Spleen (tissue), 11 donors: ENCODE data around the gene KCNC3. TPM values are rescaled to one million over a fixed set of nuclear protein-coding genes. Genes with fewer than 3 reads are reported as not detected.

ENCODE experiments used
- DNase-seq: peaks from one replicate; pipeline ENCODE4 v3.0.0-alpha.2; 2020
- H3K27ac ChIP-seq, 8 donors: fragments of 200-600 bp; sonication (generic) in 7 of 8; 1 replicate in 4 of 8; 2 replicates in 4 of 8; pipeline versions ENCODE4 v1.5.0 to v1.8.0; 2016 to 2021; ENCODE audit warnings: inconsistent platforms in 4 of 8, mild to moderate bottlenecking in 4 of 8, moderate library complexity in 1 of 8
- H3K27me3 ChIP-seq, 7 donors: fragments of 200-600 bp; sonication (generic) in 6 of 7; replicated peaks in 1 of 7; 1 replicate in 4 of 7; 2 replicates in 3 of 7; pipeline versions ENCODE4 v1.5.0 to v1.8.0; 2016 to 2021; ENCODE audit warnings: inconsistent platforms in 3 of 7, mild to moderate bottlenecking in 1 of 7
- H3K36me3 ChIP-seq, 6 donors: fragments of 200-600 bp; sonication (generic) in 5 of 6; 1 replicate in 4 of 6; 2 replicates in 2 of 6; pipeline versions ENCODE4 v1.5.0 to v1.8.0; 2016 to 2021; ENCODE audit warnings: inconsistent platforms in 2 of 6
- H3K4me1 ChIP-seq, 6 donors: fragments of 200-600 bp; sonication (generic) in 5 of 6; 1 replicate in 3 of 6; 2 replicates in 3 of 6; pipeline versions ENCODE4 v1.5.0 to v1.8.0; 2016 to 2021; ENCODE audit warnings: inconsistent platforms in 3 of 6
- H3K4me3 ChIP-seq, 8 donors: fragments of 200-600 bp; sonication (generic) in 7 of 8; 1 replicate in 4 of 8; 2 replicates in 4 of 8; pipeline versions ENCODE4 v1.5.0 to v1.8.0; 2016 to 2021; ENCODE audit warnings: inconsistent platforms in 4 of 8, mild to moderate bottlenecking in 4 of 8, moderate library complexity in 2 of 8
- H3K9me3 ChIP-seq, 8 donors: fragments of 200-600 bp; sonication (generic) in 7 of 8; 1 replicate in 4 of 8; 2 replicates in 4 of 8; pipeline versions ENCODE4 v1.5.0 to v1.8.0; 2016 to 2021; ENCODE audit warnings: inconsistent platforms in 4 of 8
- POLR2A ChIP-seq, 3 donors: fragments of 450-650 bp; IDR thresholded peaks; one replicate each; pipeline ENCODE4 v1.5.1; 2017; ENCODE audit warnings: antibody characterized with exemption in 3 of 3, mild to moderate bottlenecking in 1 of 3
- POLR2AphosphoS5 ChIP-seq, 3 donors: sonication (generic); formaldehyde crosslinking; IDR thresholded peaks; one replicate each; pipeline ENCODE4 v1.5.1; 2017; ENCODE audit warnings: antibody characterized with exemption in 3 of 3
- WGBS, 5 donors: extraction: QIAGEN DNeasy Blood & Tissue Kit in 3 of 5; methylation state at CpG; one replicate each; pipeline versions ENCODE4 v1.1.5 to v1.1.7; 2013 to 2018; 5-methylcytosine and 5-hydroxymethylcytosine counted together
- intact Hi-C: fragments of 100-400 bp; cut with DNase I; formaldehyde crosslinking; loops from one replicate; pipeline ENCODE4 v1.15.0; 2023; ENCODE audit warnings: low total_unique reads
- polyA plus RNA-seq, 3 donors: library from polyadenylated mRNA; stranded (reverse); fragments of 200-250 nt; gene quantifications; one replicate each; pipeline ENCODE4 v1.2.1, GENCODE V29; 2013
- total RNA-seq, 7 donors: library from RNA; depleted of rRNA in 3 of 7; stranded (reverse); fragments of >200 nt in 3 of 7; fragmentation: NEBNext Ultra II Directional in 4 of 7; extraction: Animal tissue kit (Norgen Biotek cat#: 25700) in 4 of 7; gene quantifications; one replicate each; pipeline versions ENCODE4 v1.1.0 to v1.2.1, GENCODE V29; 2016 to 2021
- TF ChIP-seq, protein P1 (sequence below), 11 experiments: fragments of 200-600 bp in 7 of 11; fragments of 450-650 bp in 4 of 11; sonication (generic) in 4 of 11; IDR thresholded peaks in 8 of 11; conservative IDR thresholded peaks in 3 of 11; 1 replicate in 7 of 11; 2 replicates in 4 of 11; pipeline versions ENCODE4 v1.4.0 to v1.8.0; 2016 to 2021; ENCODE audit warnings: antibody characterized with exemption in 11 of 11, inconsistent platforms in 4 of 11, mild to moderate bottlenecking in 1 of 11
- donor health status: healthy with polysubstance abuse.
- donor health status: DM: no; HTN: no; CAD: no; lungs with moderate emphysema.
- donor health status: DM: no; HTN: no; CAD: no.
- donor health status: Bipolar disorder and iron deficiency.
- donor health status: healthy.
- donor health status: DM: no; HTN: no; CAD: no.
- donor health status: DM: yes; HTN: yes; CAD: no.

KCNC3 gene
- total and polyA plus RNA-seq, 10 donors, result 0.72 to 20.8 (median 5.2) TPM

DNA sequence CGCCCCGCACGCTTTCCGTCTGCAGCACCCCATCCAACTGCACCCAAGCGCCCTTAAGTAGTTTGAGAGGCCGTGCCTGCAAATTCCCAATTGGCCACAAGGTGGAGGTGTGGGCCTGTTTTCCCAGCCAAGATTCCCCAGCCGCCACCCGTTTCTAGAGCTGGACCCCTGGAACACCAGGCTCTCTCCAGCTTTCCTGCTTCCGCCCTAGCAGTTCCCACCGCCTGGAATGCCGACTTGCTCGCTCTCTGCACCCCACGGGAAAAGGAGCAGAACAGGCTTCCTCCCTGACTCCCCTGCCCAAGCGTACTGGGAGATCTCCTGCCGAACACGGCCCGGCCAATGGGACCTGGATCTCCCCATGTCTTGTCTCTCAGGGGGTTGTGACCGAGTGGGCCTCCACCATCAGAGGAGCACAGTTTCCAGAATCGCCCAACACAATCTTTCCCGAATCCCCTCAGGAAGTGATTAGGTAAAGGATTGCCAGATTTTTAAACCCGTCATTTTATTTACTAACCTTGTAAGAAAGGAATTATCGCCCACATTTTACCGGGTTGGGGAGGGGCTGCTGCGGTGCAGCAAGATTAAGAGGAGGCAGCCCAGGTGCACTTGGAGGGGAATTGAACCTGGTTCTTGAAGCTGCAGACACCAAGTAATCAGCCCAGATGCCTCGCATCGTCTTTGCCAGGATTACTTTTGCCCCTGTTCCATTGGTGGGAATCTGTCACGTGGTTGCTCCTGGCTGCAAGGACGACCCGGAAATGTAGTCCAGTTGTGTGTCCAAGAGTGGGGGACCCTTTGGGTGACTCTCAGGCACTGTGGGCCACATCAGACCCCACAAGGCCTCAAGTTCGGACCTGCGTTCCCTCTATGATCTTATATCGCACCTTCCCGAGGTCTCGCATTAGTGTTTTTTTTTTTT lies 39.7 kb upstream of the KCNC3 start:
- peak; percentile 90 for DNase-seq
- intact Hi-C loops, result loop anchor here (5.0 to 10.0 kb wide), 2 partner anchors 46 to 93 kb away; partner anchors contain the start of gene SPIB
- Histone ChIP-seq H3K27me3 (no peaks in the 10 kb centered on the region), H3K4me1 (peaks cover 5 to 47% (median 25%) of the 10 kb centered on the region in 6 donors), H3K36me3 (no peaks in the 10 kb centered on the region), H3K27ac (peak overlapping the region; percentile 14 to 87 (median 74)), H3K4me3 (peak overlapping the region; percentile 32 to 82 (median 64)), H3K9me3 (no peaks in the 10 kb centered on the region)
- TF ChIP-seq POLR2A (IDR thresholded peaks at IDR 0.05), result no peak
- TF ChIP-seq POLR2AphosphoS5 (IDR thresholded peaks at IDR 0.05), result peak in 2 of 3 donors; percentile 53 to 60
- TF ChIP-seq, protein P1, sequence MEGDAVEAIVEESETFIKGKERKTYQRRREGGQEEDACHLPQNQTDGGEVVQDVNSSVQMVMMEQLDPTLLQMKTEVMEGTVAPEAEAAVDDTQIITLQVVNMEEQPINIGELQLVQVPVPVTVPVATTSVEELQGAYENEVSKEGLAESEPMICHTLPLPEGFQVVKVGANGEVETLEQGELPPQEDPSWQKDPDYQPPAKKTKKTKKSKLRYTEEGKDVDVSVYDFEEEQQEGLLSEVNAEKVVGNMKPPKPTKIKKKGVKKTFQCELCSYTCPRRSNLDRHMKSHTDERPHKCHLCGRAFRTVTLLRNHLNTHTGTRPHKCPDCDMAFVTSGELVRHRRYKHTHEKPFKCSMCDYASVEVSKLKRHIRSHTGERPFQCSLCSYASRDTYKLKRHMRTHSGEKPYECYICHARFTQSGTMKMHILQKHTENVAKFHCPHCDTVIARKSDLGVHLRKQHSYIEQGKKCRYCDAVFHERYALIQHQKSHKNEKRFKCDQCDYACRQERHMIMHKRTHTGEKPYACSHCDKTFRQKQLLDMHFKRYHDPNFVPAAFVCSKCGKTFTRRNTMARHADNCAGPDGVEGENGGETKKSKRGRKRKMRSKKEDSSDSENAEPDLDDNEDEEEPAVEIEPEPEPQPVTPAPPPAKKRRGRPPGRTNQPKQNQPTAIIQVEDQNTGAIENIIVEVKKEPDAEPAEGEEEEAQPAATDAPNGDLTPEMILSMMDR (IDR thresholded peaks at IDR 0.05 in 8 of 11, conservative IDR thresholded peaks at IDR 0.05 in 3 of 11), result peak; percentile 80 to 94 (median 92)
- WGBS, 5 donors, result 5 to 14% (median 8%) methylated on average over 25 to 34 of the region's 34 CpGs

DNA sequence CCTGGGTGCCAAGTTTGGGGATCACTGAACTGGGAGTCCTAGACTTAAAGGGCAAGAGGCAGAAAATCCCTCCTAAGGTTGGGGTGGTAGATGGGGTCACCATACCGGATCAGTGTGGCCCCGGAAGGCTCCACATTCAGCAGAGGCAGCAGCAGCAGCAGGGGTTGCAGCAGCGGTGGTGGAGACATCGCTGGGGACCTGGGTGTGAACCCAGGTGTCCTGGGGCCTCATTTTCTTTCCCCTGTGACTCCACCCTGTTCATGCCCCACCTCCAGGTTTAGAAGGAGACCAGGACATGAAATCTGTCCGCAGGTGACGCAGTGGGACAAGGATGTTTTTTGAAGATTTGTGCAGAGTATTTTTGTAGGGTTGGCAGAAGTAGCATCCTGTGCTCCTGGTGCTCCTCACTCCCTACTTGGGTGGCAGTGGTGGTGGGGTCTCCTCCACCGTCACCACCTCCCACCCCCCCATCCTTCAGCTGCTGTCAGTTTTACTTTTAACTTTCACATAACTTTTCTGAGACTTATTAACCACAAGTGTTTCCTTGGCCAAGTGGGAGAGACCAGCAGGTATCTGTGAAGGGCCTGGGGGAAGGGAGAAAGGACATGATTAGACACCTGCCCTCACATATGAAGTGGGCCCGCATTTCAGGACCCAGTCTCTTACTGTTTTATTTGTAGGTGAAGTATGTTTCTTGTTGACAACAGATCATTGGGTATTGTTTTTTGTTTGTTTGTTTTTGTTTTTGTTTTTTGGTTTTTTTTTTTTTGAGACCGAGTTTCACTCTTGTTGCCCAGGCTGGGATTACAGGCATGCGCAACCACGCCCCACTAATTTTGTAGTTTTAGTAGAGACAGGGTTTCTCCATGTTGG lies 36.5 kb upstream of the KCNC3 start, which contains the start of gene NAPSA:
Gene NAPSA (minus strand): TSS at position 206 of the 873 bp plus-strand sequence. CDS start 18 bp downstream, at position 188.
- Histone ChIP-seq H3K27me3 (no peaks in the 10 kb centered on the region), H3K27ac (peak within 1 kb of the TSS in 3 of 8 donors; percentile 34 to 55 (median 38)), H3K4me1 (peaks cover 5 to 65% (median 27%) of the 10 kb centered on the region in 6 donors), H3K36me3 (no peaks in the 10 kb centered on the region), H3K9me3 (no peaks in the 10 kb centered on the region), H3K4me3 (no peak within 1 kb of the TSS)
- 69 to 79% (median 75%) methylated on average over 11 of the region's 11 CpGs for WGBS, 5 donors
- intact Hi-C loops, result loop anchor here (5.0 to 10.0 kb wide), 2 partner anchors 49 to 97 kb away; partner anchors contain the start of gene SPIB
- peak; percentile 76 for DNase-seq
- TF ChIP-seq, protein P1 (IDR thresholded peaks at IDR 0.05 in 8 of 11, conservative IDR thresholded peaks at IDR 0.05 in 3 of 11), result no peak

DNA sequence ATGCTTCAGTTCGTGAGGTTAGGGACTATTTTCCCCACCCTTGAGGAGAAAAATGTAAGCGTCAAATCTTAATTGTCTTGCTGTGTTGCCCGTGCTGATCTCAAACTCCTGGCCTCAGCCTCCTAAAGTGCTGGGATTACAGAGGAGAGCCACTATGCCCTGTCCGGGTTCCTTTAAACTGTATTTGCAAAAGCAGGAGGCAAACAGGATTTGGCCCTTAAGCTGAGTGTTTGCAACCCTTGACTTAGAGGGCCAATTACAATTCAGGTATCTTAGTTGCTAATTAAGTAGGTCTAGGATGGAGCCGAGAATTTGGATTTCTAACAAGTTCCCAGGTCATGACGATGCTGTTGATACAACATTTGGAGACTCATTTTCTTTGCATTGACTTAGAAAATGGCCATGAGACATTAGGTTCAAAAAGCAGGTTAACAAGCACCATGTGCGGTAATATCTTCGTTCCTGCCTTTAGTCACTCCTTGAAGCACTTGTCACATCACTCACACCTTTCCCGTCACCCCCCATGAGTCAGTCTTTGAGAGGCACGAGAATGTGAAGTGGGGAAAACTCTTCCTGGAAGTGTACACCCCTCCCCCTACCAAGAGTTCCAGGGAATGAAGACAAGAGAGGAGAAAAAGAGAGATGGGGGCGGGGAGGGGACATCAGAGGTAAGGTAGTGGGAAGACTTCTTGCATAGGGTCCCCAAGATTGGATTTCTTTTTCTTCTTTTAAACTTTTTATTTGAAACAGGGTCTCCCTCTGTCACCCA lies 33.7 kb upstream of the KCNC3 start:
- intact Hi-C loops, result loop anchor here (10.0 kb wide), 1 partner anchor 52 kb away; the partner anchor contains the start of gene SPIB
- WGBS, 5 donors, result 60 to 81% (median 72%) methylated on average over 11 of the region's 11 CpGs
- Histone ChIP-seq H3K9me3 (no peaks in the 10 kb centered on the region), H3K4me3 (no peak overlapping the region), H3K36me3 (no peaks in the 10 kb centered on the region), H3K27ac (no peak overlapping the region), H3K27me3 (no peaks in the 10 kb centered on the region), H3K4me1 (peaks cover 0 to 71% (median 19%) of the 10 kb centered on the region in 6 donors)
- TF ChIP-seq, protein P1 (IDR thresholded peaks at IDR 0.05 in 8 of 11, conservative IDR thresholded peaks at IDR 0.05 in 3 of 11), result no peak
- no peak for TF ChIP-seq POLR2A (IDR thresholded peaks at IDR 0.05)
- TF ChIP-seq POLR2AphosphoS5 (IDR thresholded peaks at IDR 0.05), result no peak
- no peak for DNase-seq
